ENCODE data around the gene ZNF276.

ZNF276 gene

DNA sequence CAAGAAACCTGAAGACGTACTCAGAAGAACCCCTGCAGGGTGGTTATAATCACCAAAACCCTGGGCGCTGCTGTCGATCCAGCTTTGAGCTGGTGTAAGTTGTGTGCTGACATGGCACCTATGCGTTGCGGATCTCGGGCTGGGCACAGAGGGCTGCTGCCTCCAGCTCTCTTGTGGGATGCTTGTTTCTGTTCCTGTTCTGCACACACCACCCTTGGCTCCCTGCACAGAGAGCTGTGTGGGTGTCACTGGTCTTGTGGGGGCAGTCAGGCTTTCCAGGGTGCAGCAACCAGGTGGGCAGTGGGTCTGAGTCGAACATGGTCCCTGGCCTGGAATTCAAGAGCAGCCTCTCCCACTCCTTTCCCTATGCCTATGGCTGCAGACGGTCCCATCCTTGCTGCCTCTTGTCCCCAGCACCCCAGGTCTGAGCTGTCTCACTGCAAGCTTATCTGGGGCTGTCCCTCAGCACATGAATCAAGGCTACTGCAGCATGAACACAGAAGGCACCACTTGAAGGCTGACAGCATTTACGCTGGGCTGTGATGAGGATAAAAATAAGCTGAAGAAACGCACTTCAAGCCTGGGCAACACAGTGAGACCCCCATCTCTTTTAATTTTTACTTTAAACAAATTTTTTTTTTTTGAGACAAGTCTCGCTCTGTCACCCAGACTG is 20.1 kb downstream of the ZNF276 start:
- Histone ChIP-seq H3F3A (ENCODE audit: insufficient read depth, low read length) (no peaks in the 10 kb centered on the region), H3K79me2 (ENCODE audit: insufficient read depth, low read length) (no peaks in the 10 kb centered on the region), H3K36me3 (ENCODE audit: insufficient read depth, low read length) (peaks cover 98% of the 10 kb centered on the region), H3K9me3 (ENCODE audit: low read length) (no peaks in the 10 kb centered on the region), H3K9ac (ENCODE audit: low read length) (no peak overlapping the region), H3K4me1 (ENCODE audit: insufficient read depth, low read length, severe bottlenecking) (no peaks in the 10 kb centered on the region), H3K4me2 (ENCODE audit: low read length) (no peak overlapping the region), H3K4me3 (ENCODE audit: low read depth, low read length, poor library complexity, severe bottlenecking) (no peak overlapping the region), H2AFZ (ENCODE audit: low read length) (no peak overlapping the region), H3K9me2 (ENCODE audit: low read depth, low read length) (no peaks in the 10 kb centered on the region), H3K27ac (ENCODE audit: low read depth, low read length, poor library complexity, severe bottlenecking) (no peak overlapping the region), H3K27me3 (ENCODE audit: insufficient read depth, low read length) (no peaks in the 10 kb centered on the region), H4K20me1 (ENCODE audit: insufficient read depth, low read length) (no peaks in the 10 kb centered on the region)
- no peak for TF ChIP-seq EZH2 (IDR thresholded peaks at IDR 0.05; ENCODE audit: borderline replicate concordance, low read length)
- TF ChIP-seq, protein P1, sequence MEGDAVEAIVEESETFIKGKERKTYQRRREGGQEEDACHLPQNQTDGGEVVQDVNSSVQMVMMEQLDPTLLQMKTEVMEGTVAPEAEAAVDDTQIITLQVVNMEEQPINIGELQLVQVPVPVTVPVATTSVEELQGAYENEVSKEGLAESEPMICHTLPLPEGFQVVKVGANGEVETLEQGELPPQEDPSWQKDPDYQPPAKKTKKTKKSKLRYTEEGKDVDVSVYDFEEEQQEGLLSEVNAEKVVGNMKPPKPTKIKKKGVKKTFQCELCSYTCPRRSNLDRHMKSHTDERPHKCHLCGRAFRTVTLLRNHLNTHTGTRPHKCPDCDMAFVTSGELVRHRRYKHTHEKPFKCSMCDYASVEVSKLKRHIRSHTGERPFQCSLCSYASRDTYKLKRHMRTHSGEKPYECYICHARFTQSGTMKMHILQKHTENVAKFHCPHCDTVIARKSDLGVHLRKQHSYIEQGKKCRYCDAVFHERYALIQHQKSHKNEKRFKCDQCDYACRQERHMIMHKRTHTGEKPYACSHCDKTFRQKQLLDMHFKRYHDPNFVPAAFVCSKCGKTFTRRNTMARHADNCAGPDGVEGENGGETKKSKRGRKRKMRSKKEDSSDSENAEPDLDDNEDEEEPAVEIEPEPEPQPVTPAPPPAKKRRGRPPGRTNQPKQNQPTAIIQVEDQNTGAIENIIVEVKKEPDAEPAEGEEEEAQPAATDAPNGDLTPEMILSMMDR (IDR thresholded peaks at IDR 0.05; ENCODE audit: low read length), result no peak

DNA sequence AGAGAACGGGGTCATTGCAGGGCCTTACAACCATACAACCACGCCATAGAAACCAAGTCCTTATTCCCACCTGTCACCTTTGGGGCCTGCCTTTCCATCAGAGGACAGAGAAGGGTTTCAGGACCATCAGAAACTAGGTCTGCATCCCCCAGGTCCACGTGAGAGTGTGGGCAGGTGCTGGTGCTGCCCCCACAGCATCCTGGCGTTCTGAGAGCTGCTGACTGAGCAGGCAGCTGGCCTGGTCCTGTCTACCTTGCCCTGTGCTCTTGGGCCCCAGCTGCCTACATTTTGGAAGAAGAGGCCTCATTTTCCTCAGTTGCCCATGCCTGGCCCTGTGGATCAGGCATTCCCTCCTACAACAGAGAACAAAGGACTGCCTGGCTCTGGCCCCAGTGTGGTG is 21.6 kb downstream of the ZNF276 start:
- Histone ChIP-seq H3F3A (ENCODE audit: insufficient read depth, low read length) (no peaks in the 10 kb centered on the region), H3K9ac (ENCODE audit: low read length) (no peak overlapping the region), H3K4me2 (ENCODE audit: low read length) (no peak overlapping the region), H3K4me3 (ENCODE audit: low read depth, low read length, poor library complexity, severe bottlenecking) (no peak overlapping the region), H3K27me3 (ENCODE audit: insufficient read depth, low read length) (no peaks in the 10 kb centered on the region), H3K4me1 (ENCODE audit: insufficient read depth, low read length, severe bottlenecking) (no peaks in the 10 kb centered on the region), H4K20me1 (ENCODE audit: insufficient read depth, low read length) (no peaks in the 10 kb centered on the region), H3K9me2 (ENCODE audit: low read depth, low read length) (no peaks in the 10 kb centered on the region), H2AFZ (ENCODE audit: low read length) (no peak overlapping the region), H3K36me3 (ENCODE audit: insufficient read depth, low read length) (peaks cover 97% of the 10 kb centered on the region), H3K27ac (ENCODE audit: low read depth, low read length, poor library complexity, severe bottlenecking) (no peak overlapping the region), H3K9me3 (ENCODE audit: low read length) (no peaks in the 10 kb centered on the region), H3K79me2 (ENCODE audit: insufficient read depth, low read length) (no peaks in the 10 kb centered on the region)
- no peak for TF ChIP-seq EZH2 (IDR thresholded peaks at IDR 0.05; ENCODE audit: borderline replicate concordance, low read length)
- TF ChIP-seq, protein P1 (IDR thresholded peaks at IDR 0.05; ENCODE audit: low read length), result no peak

DNA sequence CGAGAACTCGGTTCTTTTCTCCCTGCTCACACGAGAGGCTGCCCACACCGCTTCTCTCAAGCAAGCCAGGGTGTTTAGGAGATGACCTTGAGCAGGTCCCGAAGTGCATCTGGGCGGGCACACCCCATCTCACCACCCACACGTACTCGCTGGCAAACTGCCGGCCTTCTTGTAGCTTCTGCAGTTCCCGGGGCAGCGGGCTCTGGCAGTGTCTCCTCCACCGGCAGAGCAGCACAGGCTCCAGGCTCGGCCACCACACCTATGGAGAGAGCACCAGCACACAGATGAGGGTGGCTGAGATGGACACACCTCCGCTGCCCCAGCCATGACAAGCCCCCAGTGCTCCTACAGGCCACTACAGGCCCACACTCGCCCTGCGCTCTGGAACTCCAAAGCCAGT is 23.5 kb downstream of the ZNF276 start:
- no peaks in the 10 kb centered on the region for H3K4me1 ChIP-seq (ENCODE audit: insufficient read depth, low read length, severe bottlenecking)
- no peak overlapping the region for H3K4me2 ChIP-seq (ENCODE audit: low read length)
- H2AFZ ChIP-seq (ENCODE audit: low read length), result no peak overlapping the region
- H3K27ac ChIP-seq (ENCODE audit: low read depth, low read length, poor library complexity, severe bottlenecking), result no peak overlapping the region
- no peaks in the 10 kb centered on the region for H4K20me1 ChIP-seq (ENCODE audit: insufficient read depth, low read length)
- peaks cover 97% of the 10 kb centered on the region for H3K36me3 ChIP-seq (ENCODE audit: insufficient read depth, low read length)
- no peaks in the 10 kb centered on the region for H3K9me3 ChIP-seq (ENCODE audit: low read length)
- H3K27me3 ChIP-seq (ENCODE audit: insufficient read depth, low read length), result no peaks in the 10 kb centered on the region
- H3K9ac ChIP-seq (ENCODE audit: low read length), result no peak overlapping the region
- H3K79me2 ChIP-seq (ENCODE audit: insufficient read depth, low read length), result no peaks in the 10 kb centered on the region
- no peaks in the 10 kb centered on the region for H3K9me2 ChIP-seq (ENCODE audit: low read depth, low read length)
- no peaks in the 10 kb centered on the region for H3F3A ChIP-seq (ENCODE audit: insufficient read depth, low read length)
- H3K4me3 ChIP-seq (ENCODE audit: low read depth, low read length, poor library complexity, severe bottlenecking), result no peak overlapping the region
- TF ChIP-seq EZH2 (IDR thresholded peaks at IDR 0.05; ENCODE audit: borderline replicate concordance, low read length), result no peak
- TF ChIP-seq, protein P1 (IDR thresholded peaks at IDR 0.05; ENCODE audit: low read length), result no peak

All from OCI-LY1 (cell line).